NB4 (cell line): ENCODE measurements around the gene ORAI3.

Experiments
- POLR2A ChIP-seq: IDR thresholded peaks from 2 replicates; pipeline ENCODE4 v1.6.1; 2011; ENCODE audit warnings: mild to moderate bottlenecking; ENCODE audit not compliant: insufficient read length; ENCODE audit errors: extremely low read depth
- TF ChIP-seq, protein P1 (sequence below): IDR thresholded peaks from one replicate; pipeline ENCODE4 v1.5.1; 2012; ENCODE audit warnings: low read depth, low read length
- TF ChIP-seq, protein P2 (sequence below): IDR thresholded peaks from 2 replicates; pipeline ENCODE4 v1.6.1; 2011; ENCODE audit warnings: low read depth, low read length

GRCh38 chr16:30983289-30983889 is 34.5 kb downstream of the ORAI3 start:
- TF ChIP-seq, protein P1, sequence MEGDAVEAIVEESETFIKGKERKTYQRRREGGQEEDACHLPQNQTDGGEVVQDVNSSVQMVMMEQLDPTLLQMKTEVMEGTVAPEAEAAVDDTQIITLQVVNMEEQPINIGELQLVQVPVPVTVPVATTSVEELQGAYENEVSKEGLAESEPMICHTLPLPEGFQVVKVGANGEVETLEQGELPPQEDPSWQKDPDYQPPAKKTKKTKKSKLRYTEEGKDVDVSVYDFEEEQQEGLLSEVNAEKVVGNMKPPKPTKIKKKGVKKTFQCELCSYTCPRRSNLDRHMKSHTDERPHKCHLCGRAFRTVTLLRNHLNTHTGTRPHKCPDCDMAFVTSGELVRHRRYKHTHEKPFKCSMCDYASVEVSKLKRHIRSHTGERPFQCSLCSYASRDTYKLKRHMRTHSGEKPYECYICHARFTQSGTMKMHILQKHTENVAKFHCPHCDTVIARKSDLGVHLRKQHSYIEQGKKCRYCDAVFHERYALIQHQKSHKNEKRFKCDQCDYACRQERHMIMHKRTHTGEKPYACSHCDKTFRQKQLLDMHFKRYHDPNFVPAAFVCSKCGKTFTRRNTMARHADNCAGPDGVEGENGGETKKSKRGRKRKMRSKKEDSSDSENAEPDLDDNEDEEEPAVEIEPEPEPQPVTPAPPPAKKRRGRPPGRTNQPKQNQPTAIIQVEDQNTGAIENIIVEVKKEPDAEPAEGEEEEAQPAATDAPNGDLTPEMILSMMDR: no peak
- no peak for TF ChIP-seq POLR2A
- TF ChIP-seq, protein P2, sequence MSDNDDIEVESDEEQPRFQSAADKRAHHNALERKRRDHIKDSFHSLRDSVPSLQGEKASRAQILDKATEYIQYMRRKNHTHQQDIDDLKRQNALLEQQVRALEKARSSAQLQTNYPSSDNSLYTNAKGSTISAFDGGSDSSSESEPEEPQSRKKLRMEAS: no peak
